ACC112 (cell line): ENCODE results near the gene UNC79.

Experiments used
- H2AFZ ChIP-seq: fragments of 200-600 bp; sonication (generic); one replicate; pipeline ENCODE4 v1.6.0; 2017; ENCODE audit warnings: antibody characterized with exemption, low read length; ENCODE audit not compliant: unreplicated experiment
- H3K27ac ChIP-seq: fragments of 200-600 bp; sonication (generic); 2 replicates; pipeline ENCODE4 v1.5.1; 2014; ENCODE audit warnings: low read depth, mild to moderate bottlenecking, antibody characterized with exemption, low read length, moderate library complexity
- H3K27me3 ChIP-seq: fragments of 200-600 bp; sonication (generic); 2 replicates; pipeline ENCODE4 v1.6.1; 2014; ENCODE audit warnings: mild to moderate bottlenecking, antibody characterized with exemption, low read length, moderate library complexity, mixed read lengths; ENCODE audit not compliant: insufficient read depth
- H3K36me3 ChIP-seq: fragments of 200-600 bp; sonication (generic); 2 replicates; pipeline ENCODE4 v1.6.1; 2016; ENCODE audit warnings: mild to moderate bottlenecking, antibody characterized with exemption, low read length, moderate library complexity, mixed read lengths; ENCODE audit not compliant: insufficient read depth
- H3K4me1 ChIP-seq: fragments of 200-600 bp; sonication (generic); one replicate; pipeline ENCODE4 v1.6.1; 2016; ENCODE audit warnings: low read length, mixed read lengths; ENCODE audit not compliant: insufficient read depth, unreplicated experiment, control insufficient read depth
- H3K4me3 ChIP-seq: fragments of 200-600 bp; sonication (generic); 2 replicates; pipeline ENCODE4 v1.5.1; 2014; ENCODE audit warnings: mild to moderate bottlenecking, low read depth, low read length
- H3K79me2 ChIP-seq: fragments of 200-600 bp; sonication (generic); one replicate; pipeline ENCODE4 v1.6.0; 2016; ENCODE audit warnings: low read length; ENCODE audit not compliant: control insufficient read depth, unreplicated experiment, insufficient read depth

UNC79 gene

GRCh38 chr14:93528884-93529558, 98.3 kb downstream of the UNC79 start:
- Histone ChIP-seq H3K4me3 (no peak overlapping the region), H3K79me2 (no peaks in the 10 kb centered on the region), H3K27me3 (no peaks in the 10 kb centered on the region), H3K27ac (no peak overlapping the region), H2AFZ (no peak overlapping the region), H3K36me3 (no peaks in the 10 kb centered on the region), H3K4me1 (no peaks in the 10 kb centered on the region)

GRCh38 chr14:93531644-93532043, 100.9 kb downstream of the UNC79 start:
- H3K79me2 ChIP-seq: no peaks in the 10 kb centered on the region
- no peaks in the 10 kb centered on the region for H3K4me1 ChIP-seq
- no peaks in the 10 kb centered on the region for H3K36me3 ChIP-seq
- no peaks in the 10 kb centered on the region for H3K27me3 ChIP-seq
- no peak overlapping the region for H3K4me3 ChIP-seq
- H2AFZ ChIP-seq: no peak overlapping the region
- no peak overlapping the region for H3K27ac ChIP-seq

GRCh38 chr14:93532541-93532940, 101.8 kb downstream of the UNC79 start:
- H3K27ac ChIP-seq: no peak overlapping the region
- H3K4me3 ChIP-seq: no peak overlapping the region
- H3K79me2 ChIP-seq: no peaks in the 10 kb centered on the region
- H2AFZ ChIP-seq: no peak overlapping the region
- no peaks in the 10 kb centered on the region for H3K4me1 ChIP-seq
- no peaks in the 10 kb centered on the region for H3K27me3 ChIP-seq
- no peaks in the 10 kb centered on the region for H3K36me3 ChIP-seq

DNA sequence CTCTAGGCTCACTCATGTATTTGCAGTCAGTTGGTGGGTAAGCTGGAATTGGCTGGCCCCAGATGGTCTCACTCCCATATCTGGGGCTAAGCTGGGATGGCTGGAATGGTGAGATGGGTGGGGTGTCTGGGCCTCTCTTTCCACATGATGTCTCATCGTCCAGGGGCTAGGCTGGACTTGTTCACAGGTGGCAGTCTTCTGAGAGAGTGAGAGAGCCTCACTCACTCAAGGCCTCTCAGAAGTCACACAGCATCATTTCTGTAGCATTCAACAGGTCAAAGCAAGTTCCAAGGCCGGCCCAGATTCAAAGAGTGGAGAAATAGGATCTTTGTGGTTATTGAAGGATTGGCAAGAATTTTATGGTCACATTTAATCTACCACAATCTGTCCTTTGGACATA, 102.7 kb downstream of the UNC79 start:
- Histone ChIP-seq H3K27ac (no peak overlapping the region), H2AFZ (no peak overlapping the region), H3K4me3 (no peak overlapping the region), H3K79me2 (no peaks in the 10 kb centered on the region), H3K27me3 (no peaks in the 10 kb centered on the region), H3K4me1 (no peaks in the 10 kb centered on the region), H3K36me3 (no peaks in the 10 kb centered on the region)

- H3K4me3 ChIP-seq: no peak overlapping the region
- H3K79me2 ChIP-seq: no peaks in the 10 kb centered on the region
- no peaks in the 10 kb centered on the region for H3K36me3 ChIP-seq
- no peaks in the 10 kb centered on the region for H3K27me3 ChIP-seq
- no peak overlapping the region for H2AFZ ChIP-seq
- no peak overlapping the region for H3K27ac ChIP-seq
- H3K4me1 ChIP-seq: no peaks in the 10 kb centered on the region
Measured at GRCh38 chr14:93533842-93534241, 103.1 kb downstream of the UNC79 start.

GRCh38 chr14:93535537-93535936, 104.8 kb downstream of the UNC79 start:
- Histone ChIP-seq H3K36me3 (no peaks in the 10 kb centered on the region), H3K4me1 (no peaks in the 10 kb centered on the region), H3K27ac (no peak overlapping the region), H2AFZ (no peak overlapping the region), H3K4me3 (no peak overlapping the region), H3K27me3 (peaks cover 7% of the 10 kb centered on the region; the same call in 1 of the 2 replicates), H3K79me2 (no peaks in the 10 kb centered on the region)

- Histone ChIP-seq H3K4me3 (no peak overlapping the region), H3K36me3 (no peaks in the 10 kb centered on the region), H3K79me2 (no peaks in the 10 kb centered on the region), H3K4me1 (no peaks in the 10 kb centered on the region), H2AFZ (no peak overlapping the region), H3K27ac (no peak overlapping the region), H3K27me3 (peaks cover 7% of the 10 kb centered on the region; the same call in 1 of the 2 replicates)
Measured at GRCh38 chr14:93536945-93537344, 106.2 kb downstream of the UNC79 start.

DNA sequence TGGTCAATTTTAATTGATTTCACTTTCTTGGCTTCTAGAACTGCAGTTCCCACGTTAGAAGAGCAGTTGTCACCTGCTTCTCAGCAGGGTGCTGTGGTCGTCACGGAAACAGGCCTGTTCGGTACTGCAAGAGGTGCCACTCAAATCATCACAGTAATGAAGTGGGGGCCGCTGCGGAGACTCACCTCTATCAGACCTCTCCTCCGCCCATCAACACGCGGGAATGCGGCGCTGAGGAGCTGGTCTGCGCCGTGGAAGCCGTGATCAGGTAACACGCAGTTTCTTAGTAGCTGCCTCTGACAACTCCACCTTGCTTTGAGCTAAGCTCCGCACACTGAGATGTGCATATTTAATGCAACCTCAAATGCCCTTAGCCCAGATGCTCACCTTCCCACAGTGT, 107.2 kb downstream of the UNC79 start:
- no peak overlapping the region for H3K27ac ChIP-seq
- H3K79me2 ChIP-seq: no peaks in the 10 kb centered on the region
- no peaks in the 10 kb centered on the region for H3K36me3 ChIP-seq
- no peak overlapping the region for H2AFZ ChIP-seq
- H3K4me3 ChIP-seq: no peak overlapping the region
- peaks cover 7% of the 10 kb centered on the region; the same call in 1 of the 2 replicates for H3K27me3 ChIP-seq
- no peaks in the 10 kb centered on the region for H3K4me1 ChIP-seq

DNA sequence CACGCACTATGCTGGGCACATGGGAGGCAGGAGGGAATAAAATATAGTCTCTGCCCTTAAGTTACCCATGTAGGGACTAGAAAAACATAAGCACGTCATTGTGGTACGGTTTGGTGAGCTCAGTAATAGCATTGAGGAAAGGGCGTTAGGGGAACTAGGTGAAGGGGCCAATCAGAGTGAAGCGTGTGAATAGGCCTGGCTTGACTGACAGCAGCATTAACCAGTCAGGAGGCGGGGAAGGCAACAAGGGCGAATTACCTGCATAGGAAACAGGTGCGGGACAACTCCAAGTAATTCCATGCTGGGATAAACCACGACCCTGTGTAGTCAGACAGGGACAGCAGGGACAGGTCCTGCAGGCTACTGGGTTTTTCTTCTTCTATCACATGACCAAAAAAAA, 107.7 kb downstream of the UNC79 start:
- no peak overlapping the region for H3K27ac ChIP-seq
- no peak overlapping the region for H3K4me3 ChIP-seq
- no peaks in the 10 kb centered on the region for H3K79me2 ChIP-seq
- no peaks in the 10 kb centered on the region for H3K36me3 ChIP-seq
- H2AFZ ChIP-seq: no peak overlapping the region
- no peaks in the 10 kb centered on the region for H3K4me1 ChIP-seq
- peaks cover 7% of the 10 kb centered on the region; the same call in 1 of the 2 replicates for H3K27me3 ChIP-seq

GRCh38 chr14:93540235-93540634, 109.5 kb downstream of the UNC79 start:
- H3K36me3 ChIP-seq: no peaks in the 10 kb centered on the region

DNA sequence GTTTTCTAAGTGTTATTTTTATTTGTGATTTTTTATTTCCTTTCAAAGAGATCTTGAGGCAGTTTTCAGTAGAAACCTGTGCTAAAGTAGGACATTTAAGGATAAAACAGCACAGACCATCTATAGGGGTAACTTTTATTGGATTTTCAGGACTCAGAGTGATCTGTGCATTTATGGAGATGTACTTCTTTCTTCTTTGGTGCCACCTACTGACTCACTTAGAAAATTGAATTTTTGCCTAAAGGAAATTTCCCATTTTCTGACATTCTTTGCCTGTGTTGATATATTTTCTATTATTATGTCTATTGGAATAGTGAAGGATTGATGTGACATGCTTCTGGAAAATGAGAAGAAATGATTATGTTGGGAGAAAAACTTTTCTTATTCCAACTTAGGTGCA, 113.0 kb downstream of the UNC79 start:
- Histone ChIP-seq H3K27me3 (peaks cover 49% of the 10 kb centered on the region), H3K4me1 (no peaks in the 10 kb centered on the region), H3K79me2 (no peaks in the 10 kb centered on the region), H3K36me3 (no peaks in the 10 kb centered on the region), H3K27ac (no peak overlapping the region), H2AFZ (no peak overlapping the region), H3K4me3 (no peak overlapping the region)

More at GRCh38 chr14:93540235-93540634, 109.5 kb downstream of the UNC79 start:
- H3K4me1 ChIP-seq: no peaks in the 10 kb centered on the region
- H3K27ac ChIP-seq: no peak overlapping the region
- peaks cover 20% of the 10 kb centered on the region for H3K27me3 ChIP-seq
- H3K79me2 ChIP-seq: no peaks in the 10 kb centered on the region
- no peak overlapping the region for H3K4me3 ChIP-seq
- no peak overlapping the region for H2AFZ ChIP-seq
